Activated naive CD4-positive, alpha-beta T cell treated with Interleukin-2 at 50 U/mL for 16 hours (primary cell): Measurements from ENCODE around the gene SUMO4.
A peak's percentile ranks its signal among the peaks of the same experiment; 100 is the strongest.

Experiments
- DNase-seq: peaks from one replicate; pipeline ENCODE4 v3.0.0-alpha.2; 2020

The SUMO4 gene

GRCh38 chr6:149400050-149400449, at the start of gene SUMO4:
Gene SUMO4 (plus strand): TSS chr6:149400262. CDS start chr6:149400392, 130 bp downstream.
- no peak for DNase-seq

DNA sequence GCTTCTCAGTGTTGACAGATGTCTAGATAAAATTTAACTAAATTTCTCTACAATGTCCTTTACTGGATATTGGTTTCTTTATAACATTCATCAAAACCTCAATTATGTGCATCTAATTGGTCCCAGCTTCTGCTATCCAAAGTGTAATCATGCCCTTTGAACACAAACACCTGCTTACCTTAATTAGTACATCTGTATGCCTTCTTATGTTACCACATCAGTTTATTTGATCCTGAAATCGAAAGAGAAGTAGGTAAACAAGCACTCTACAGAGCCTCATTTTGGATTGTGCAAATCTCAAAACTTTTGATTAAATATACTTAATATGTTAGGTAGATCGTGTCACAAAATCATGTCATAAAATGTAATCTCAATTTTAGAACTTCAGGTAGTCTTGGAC, 46.1 kb upstream of the SUMO4 start:
- DNase-seq: no peak

- no peak for DNase-seq
These were observed 43.8 kb upstream of the SUMO4 start for GRCh38 chr6:149356081-149356750.

- DNase-seq: no peak
These were observed 42.1 kb upstream of the SUMO4 start for GRCh38 chr6:149357726-149358538.

- DNase-seq: no peak
These were observed 40.6 kb upstream of the SUMO4 start for GRCh38 chr6:149359440-149359839.

- DNase-seq: no peak
These were observed 39.5 kb upstream of the SUMO4 start for GRCh38 chr6:149360536-149360935.

DNA sequence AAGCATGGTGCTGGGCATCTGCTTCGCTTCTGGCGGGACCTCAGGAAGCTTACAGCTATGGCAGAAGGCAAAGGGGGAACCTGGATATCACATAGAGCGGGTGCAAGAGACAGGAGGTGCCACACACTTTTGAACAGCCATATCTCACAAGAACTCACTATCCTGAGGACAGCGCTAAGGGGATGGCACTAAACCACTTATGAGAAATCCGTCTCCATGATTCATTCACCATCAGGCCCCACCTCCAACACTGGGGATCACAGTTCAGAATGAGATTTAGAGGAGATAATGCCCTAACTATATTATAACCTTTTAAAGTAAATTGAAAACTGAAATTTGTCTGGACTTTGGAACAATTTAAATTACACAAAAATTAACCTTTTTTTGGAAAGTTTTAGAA, 37.8 kb upstream of the SUMO4 start:
- DNase-seq: peak; percentile 17

DNA sequence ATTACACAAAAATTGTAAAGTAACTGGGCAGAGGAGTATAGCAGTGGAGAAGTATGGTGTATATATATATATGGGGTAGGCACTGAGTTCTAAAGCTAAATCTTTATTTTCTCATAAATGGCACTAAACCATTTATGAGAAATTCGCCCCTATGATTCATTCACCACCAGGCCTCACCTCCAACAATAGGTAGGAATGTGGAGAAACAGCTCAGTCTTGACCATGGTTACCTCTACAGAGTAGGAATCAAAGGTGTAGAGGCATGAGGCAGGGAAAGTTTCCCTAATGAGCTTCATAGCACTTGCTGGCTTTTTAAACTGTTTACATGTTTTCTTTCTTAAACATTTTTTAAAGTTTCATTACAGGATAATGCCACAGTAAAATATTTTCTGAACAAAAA, 36.9 kb upstream of the SUMO4 start:
- no peak for DNase-seq

DNA sequence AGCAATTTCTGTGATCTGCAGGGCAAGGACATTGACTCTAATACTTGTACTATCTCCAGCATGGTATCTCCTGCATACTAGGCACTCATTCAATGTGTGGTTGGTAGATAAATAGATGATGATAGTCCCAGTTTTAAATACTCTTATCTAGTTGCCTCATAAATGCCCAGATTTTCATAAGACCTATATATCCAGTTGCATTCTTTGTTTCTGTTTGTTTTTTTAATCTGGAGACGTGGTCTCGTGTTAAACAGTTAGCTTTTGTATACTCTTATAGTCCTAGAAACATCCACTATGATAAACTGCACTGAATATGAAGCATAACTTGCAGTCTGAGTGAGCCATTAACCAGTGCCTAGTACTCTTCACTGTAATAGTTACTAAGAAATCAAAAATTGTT, 35.5 kb upstream of the SUMO4 start:
- no peak for DNase-seq

DNA sequence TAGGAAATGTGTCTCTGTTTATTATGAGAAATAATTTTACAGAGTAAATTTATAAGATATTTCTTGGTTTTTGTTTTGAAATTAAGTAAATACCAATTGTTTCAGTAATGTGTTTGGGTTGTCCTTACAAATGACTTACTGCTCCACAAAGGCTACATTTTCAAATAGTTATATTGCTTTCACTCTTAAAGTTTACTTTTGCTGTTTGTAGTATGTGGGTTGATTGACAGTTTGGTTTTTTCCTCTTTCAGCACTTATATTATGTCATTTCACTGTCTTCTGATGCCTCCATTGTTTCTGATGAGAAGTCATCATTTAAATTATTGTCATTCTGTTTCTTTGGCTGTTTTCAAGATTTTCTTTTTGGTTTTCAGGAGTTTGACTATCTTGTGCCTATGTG, 34.9 kb upstream of the SUMO4 start:
- DNase-seq: no peak

DNA sequence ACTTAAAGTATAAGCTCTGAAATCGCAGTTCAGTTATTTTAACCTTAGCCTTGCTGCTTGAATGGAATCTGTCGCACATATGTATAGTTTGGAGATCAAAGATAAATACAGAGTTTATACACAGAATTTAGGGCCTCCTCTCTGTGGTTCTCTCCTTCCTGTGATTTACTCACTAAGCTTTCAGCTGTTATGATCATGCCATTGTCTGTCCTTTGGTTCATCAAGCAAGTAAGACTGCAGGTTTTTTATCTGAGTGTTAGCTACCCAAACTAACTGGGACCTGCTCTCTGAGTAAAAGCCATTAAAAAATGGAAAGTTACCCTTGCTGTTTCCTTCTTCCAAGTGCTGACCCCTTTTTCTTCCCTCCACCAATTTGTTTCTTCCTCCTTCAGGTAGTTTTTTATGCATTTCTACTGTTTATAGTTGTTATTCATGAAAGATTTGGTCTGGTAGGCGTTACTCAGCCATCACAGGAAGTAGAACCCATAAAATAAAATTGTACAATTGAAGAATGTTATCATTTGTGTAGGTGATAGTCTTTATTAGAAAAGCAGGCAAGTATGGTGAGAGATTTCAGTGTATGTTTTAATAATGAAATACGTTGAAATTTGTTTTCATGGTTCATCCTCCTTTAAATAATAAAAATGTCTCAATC, 33.7 kb upstream of the SUMO4 start:
- DNase-seq: no peak

GRCh38 chr6:149368065-149368464, 32.0 kb upstream of the SUMO4 start:
- no peak for DNase-seq

DNA sequence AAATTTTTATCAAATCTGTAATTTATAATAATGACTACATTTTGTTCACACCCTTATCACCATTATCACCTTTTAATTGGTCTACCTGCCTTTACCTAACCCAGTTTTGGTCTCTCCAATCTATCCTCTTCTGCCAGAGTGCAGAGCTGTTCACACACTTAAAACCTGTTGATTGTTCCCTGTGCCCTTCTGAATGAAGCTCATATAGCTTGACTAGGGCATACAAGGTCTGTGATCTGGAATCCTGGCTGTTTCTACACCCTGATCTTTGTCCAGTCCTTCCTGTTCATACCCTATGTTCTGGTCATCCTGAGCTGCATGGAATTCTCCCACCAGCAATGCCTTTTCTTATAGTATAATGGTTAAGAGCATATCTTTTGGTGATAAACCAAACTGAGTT, 28.9 kb upstream of the SUMO4 start:
- DNase-seq: no peak

GRCh38 chr6:149372062-149372461, 28.0 kb upstream of the SUMO4 start:
- DNase-seq: no peak

- no peak for DNase-seq
These were observed 26.6 kb upstream of the SUMO4 start for GRCh38 chr6:149373511-149373910.

DNA sequence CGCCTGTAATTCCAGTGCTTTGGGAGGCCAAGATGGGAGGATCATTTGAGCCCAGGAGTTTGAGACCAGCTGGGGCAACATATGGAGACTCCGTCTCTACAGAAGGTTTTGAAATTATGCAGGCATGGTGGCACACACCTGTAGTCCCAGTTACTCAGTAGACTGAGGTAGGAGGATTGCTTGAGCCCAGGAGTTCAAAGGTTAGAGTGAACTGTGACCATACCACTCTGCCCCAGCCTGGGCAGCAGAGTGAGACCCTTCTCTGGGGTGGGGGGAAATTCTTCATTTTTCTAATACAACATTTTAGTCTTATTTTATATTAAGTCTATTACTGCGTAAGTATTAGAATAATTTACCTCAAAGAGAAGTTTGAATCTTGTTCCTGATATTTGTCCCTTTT, 20.1 kb upstream of the SUMO4 start:
- DNase-seq: no peak

DNA sequence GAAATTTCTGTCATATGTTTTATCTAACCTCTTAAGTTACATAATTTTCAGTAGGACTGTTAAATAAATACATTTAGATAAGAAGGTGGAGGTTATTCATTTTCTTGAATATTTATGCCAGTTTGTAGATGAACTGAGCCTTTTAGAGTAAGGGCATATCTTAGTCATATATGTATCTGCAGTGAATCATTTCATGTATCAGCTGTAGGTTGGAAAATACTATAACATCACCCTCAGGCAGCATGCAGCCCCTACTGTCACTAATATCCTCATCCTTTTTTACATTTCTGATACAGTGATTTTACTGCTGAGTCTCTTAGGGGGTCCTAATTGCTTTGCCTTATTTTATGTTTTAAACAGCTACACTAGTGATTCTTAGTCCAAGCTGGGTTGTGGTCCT, 19.5 kb upstream of the SUMO4 start:
- no peak for DNase-seq

DNA sequence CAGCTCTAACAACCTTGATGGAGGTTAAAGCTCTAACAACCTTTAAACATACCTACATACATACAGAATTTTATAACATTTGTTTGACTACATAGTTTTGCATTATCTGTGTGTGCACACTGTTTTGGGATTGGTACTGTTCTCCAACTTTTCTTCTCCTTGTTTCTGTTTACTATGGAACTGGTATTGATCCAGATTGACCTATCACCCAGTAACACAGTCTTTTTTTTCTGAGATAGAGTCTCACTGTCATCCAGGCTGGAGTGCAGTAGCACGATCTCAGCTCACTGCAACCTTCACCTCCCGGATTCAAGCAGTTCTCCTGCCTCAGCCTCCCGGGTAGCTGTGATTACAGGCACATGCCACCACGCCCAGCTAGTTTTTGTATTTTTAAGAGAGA, 16.7 kb upstream of the SUMO4 start:
- DNase-seq: no peak

DNA sequence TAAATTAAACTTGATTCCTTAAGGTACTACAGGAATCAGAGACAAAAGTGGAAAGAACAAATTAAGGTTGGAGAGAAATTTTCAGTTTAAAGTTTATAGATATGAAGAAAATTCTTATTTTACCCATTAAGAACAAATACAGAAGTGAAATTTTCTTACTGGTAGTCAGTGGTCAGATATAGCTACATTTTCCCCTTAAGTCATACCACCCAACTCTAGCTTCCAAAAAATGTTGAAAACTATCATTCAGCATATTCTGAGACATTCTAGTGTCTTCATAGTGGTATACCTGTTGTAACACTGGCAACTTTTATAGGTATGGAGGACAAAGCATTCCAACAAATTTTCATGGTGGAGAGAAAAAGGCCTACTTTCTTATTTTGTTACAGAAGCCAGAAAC, 15.6 kb upstream of the SUMO4 start:
- no peak for DNase-seq

DNA sequence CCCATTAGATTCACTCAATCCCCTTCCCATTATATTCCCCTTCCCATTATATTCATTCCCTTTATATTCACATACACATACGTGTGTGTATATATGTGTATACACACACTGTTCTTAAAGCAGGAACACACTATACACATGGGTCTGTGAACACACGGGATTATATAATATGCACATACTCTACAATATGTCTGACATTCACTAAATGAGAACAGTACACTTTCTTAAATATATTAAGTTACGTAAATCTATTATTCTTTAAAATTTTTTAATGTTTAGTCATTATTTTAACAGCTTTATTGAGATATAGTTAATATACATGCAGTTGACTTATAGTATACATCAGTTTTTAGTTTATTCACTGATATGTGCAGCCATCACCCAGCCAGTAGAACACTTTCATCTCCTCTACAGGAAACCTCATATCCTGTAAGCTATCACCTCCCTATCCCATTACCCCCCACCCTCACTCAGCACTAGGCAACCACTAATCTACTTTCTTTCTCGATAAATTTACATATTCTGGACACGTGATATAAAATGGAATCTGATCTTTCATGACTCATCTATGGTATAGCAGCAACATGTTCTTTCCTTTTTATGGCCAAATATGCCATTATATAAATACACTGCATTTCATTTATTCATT, 13.9 kb upstream of the SUMO4 start:
- DNase-seq: no peak

DNA sequence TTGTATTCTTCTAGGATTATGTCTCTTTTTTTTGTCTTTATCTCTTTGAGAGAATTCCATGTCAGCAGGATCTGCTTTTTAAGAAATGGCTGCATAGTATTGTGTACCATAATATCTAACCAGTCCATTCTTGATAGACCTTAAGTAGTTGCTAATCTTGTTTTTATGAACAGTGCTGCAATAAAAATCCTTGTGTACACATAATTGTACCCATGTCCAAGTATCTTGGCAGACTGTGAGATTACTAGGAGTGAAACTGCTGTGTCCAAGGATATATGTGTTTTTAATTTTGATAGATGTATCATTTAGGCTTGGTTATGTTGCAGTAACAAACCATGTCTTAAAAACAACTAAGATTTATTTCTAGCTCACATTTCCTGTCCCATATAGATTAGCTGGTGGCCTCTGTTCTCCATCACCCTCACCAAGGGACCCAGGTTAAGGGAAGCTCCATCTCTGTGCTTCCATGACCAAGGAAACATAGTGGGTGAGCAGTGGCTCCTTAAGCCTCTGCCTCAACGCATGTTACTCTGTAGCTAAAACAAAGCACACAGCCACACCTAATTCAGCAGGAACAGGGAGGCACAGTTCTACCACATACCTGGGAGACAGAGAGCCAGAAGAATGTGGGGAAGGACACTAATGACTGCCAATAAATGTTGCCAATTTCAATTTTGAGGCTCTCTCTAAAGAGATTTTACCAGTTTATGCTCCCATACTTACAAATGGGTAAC, 12.1 kb upstream of the SUMO4 start:
- DNase-seq: no peak

DNA sequence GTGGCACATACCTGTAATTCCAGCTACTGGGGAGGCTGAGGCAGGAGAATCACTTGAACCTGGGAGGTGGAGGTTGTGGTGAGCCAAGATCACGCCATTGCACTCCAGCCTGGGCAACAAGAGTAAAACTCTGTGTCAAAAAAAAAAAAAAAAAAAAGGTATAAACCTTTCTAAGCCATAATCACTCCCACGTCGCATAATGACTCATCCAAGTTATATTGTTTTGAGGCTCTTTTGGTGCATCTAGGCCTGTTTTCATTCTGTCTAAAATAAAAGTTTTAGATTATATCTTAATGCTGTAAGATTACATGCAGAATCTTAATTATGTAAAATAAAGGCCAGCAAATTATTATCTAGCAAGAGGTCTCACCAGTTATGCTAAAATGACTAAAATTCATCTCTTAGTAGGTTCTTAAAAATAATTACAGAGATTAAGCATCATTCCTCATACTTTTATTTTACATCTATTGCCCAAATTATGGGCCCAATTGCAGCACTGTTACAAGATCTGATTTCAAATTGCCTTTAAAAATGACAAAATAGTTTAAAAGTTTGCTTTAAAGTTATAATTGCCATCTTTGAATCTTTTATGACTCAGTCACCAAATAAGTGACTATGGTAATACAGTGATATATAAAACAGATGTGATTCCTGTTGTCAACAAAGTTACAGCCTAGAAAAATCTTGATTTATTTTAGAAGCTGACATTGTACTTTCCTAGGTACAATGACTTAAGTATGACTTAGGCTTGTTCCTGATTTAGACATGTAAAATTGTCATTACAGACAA, 10.4 kb upstream of the SUMO4 start:
- no peak for DNase-seq
